GM19468 (cell line): ENCODE results near the gene PCDHGA6.
"Not testable (repeated sequence)": the region's sequence is repeated elsewhere in the genome, so short reads cannot be mapped to it uniquely, and the experiment has no call there.

ENCODE experiments used
- ATAC-seq: cut with Tn5 transposase; IDR thresholded peaks from one replicate; pipeline ENCODE4 v1.9.1; 2021; ENCODE audit warnings: mild to moderate bottlenecking, moderate library complexity, moderate number of reproducible peaks; ENCODE audit not compliant: unreplicated experiment; ENCODE audit errors: extremely low read depth

PCDHGA6 gene

DNA sequence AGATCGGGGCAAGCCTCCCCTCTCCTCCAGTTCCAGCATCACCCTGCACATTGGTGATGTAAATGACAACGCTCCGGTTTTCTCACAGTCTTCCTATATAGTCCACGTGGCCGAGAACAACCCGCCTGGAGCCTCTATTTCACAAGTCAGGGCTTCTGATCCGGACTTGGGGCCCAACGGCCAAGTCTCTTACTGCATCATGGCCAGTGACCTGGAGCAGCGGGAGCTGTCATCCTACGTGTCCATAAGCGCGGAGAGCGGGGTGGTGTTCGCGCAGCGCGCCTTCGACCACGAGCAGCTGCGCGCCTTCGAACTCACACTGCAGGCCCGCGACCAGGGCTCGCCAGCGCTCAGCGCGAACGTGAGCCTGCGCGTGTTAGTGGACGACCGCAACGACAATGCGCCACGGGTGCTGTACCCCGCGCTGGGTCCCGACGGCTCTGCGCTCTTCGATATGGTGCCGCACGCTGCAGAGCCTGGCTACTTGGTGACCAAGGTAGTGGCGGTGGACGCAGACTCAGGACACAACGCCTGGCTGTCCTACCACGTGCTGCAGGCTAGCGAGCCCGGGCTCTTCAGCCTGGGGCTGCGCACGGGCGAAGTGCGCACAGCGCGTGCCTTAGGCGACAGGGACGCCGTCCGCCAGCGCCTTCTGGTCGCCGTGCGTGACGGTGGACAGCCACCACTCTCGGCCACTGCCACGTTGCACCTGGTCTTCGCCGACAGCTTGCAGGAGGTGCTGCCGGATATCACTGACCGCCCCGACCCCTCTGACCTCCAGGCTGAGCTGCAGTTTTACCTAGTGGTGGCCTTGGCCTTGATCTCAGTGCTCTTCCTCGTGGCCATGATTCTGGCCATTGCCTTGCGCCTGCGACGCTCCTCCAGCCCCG, 15.7 kb downstream of the PCDHGA6 start:
- ATAC-seq, result no peak

- no peak for ATAC-seq
These were observed 18.9 kb downstream of the PCDHGA6 start, which contains the start of gene PCDHGA8 for GRCh38 chr5:141392429-141393198. Gene PCDHGA8 (plus strand): TSS chr5:141392633. CDS start chr5:141392814, 181 bp downstream.

GRCh38 chr5:141393267-141393666, 19.6 kb downstream of the PCDHGA6 start:
- ATAC-seq, result no peak

- not testable (repeated sequence) for ATAC-seq
These were observed 20.9 kb downstream of the PCDHGA6 start for GRCh38 chr5:141394401-141395187.

DNA sequence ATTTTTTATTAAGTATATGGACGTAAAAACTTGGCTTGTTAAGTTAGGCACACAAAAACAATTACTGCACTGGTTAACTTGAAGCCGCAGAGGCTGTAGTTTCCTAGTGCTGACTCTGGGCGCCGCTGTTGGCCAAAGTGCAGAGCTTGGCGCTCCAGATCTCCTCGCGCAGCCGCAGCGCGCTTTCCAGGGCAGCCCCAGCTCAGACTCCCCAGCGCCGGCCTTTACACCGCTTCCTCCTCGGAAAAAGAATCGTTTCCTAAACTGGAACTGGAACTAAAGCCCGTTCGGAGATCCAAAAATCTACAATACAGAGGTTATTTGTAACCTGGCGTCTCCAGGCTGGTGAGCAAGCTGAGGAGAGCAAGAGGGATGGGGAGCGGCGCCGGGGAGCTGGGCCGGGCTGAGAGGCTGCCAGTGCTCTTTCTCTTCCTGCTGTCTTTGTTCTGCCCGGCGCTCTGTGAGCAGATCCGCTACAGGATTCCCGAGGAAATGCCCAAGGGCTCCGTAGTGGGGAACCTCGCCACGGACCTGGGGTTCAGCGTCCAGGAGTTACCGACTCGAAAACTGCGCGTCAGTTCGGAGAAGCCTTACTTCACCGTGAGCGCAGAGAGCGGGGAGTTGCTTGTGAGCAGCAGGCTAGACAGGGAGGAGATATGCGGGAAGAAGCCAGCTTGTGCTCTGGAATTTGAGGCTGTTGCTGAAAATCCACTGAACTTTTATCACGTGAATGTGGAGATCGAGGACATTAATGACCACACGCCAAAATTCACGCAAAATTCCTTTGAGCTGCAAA, 24.3 kb downstream of the PCDHGA6 start, which contains the start of gene PCDHGB5:
Gene PCDHGB5, plus strand, starts transcription at position 192 of the 796 bp plus-strand sequence. Its CDS starts 181 bp downstream, at position 373.
- peak; percentile 70 for ATAC-seq

- ATAC-seq, result no peak
These were observed 24.9 kb downstream of the PCDHGA6 start for GRCh38 chr5:141398608-141399007.

GRCh38 chr5:141399555-141400258, 26.0 kb downstream of the PCDHGA6 start:
- ATAC-seq, result no peak

- ATAC-seq, result no peak
These were observed 29.0 kb downstream of the PCDHGA6 start, which contains the start of gene PCDHGA9 for GRCh38 chr5:141402553-141403243. Gene PCDHGA9 (plus strand): TSS chr5:141402778. CDS start chr5:141402953, 175 bp downstream.

- no peak for ATAC-seq
These were observed 29.7 kb downstream of the PCDHGA6 start for GRCh38 chr5:141403387-141403786.

GRCh38 chr5:141407790-141408505, 34.3 kb downstream of the PCDHGA6 start, which contains the start of gene PCDHGB6:
Gene PCDHGB6 (plus strand): TSS chr5:141408021. CDS start chr5:141408203, 182 bp downstream.
- ATAC-seq, result not testable (repeated sequence)

DNA sequence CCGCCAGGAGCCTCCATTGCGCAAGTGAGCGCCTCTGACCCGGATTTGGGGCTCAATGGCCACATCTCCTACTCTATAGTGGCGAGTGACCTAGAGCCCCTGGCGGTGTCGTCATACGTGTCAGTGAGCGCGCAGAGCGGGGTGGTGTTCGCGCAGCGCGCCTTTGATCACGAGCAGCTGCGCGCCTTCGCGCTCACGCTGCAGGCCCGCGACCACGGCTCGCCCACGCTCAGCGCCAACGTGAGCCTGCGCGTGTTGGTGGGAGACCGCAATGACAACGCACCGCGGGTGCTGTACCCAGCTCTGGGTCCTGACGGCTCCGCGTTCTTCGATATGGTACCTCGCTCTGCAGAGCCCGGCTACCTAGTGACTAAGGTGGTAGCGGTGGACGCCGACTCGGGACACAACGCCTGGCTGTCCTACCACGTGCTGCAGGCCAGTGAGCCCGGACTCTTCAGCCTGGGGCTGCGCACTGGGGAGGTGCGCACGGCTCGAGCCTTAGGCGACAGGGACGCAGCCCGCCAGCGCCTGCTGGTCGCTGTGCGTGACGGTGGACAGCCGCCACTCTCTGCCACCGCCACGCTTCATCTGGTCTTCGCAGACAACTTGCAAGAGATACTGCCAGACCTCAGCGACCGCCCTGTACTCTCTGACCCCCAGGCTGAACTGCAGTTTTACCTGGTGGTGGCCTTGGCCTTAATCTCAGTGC, 36.1 kb downstream of the PCDHGA6 start:
- ATAC-seq, result no peak

GRCh38 chr5:141411575-141411974, 37.9 kb downstream of the PCDHGA6 start:
- no peak for ATAC-seq

GRCh38 chr5:141412854-141413539, 39.3 kb downstream of the PCDHGA6 start, which contains the start of gene PCDHGA10:
Gene PCDHGA10 (plus strand): TSS chr5:141412987. CDS start chr5:141413176, 189 bp downstream.
- peak; percentile 53 for ATAC-seq

- ATAC-seq, result no peak
These were observed 39.9 kb downstream of the PCDHGA6 start for GRCh38 chr5:141413540-141414069.

DNA sequence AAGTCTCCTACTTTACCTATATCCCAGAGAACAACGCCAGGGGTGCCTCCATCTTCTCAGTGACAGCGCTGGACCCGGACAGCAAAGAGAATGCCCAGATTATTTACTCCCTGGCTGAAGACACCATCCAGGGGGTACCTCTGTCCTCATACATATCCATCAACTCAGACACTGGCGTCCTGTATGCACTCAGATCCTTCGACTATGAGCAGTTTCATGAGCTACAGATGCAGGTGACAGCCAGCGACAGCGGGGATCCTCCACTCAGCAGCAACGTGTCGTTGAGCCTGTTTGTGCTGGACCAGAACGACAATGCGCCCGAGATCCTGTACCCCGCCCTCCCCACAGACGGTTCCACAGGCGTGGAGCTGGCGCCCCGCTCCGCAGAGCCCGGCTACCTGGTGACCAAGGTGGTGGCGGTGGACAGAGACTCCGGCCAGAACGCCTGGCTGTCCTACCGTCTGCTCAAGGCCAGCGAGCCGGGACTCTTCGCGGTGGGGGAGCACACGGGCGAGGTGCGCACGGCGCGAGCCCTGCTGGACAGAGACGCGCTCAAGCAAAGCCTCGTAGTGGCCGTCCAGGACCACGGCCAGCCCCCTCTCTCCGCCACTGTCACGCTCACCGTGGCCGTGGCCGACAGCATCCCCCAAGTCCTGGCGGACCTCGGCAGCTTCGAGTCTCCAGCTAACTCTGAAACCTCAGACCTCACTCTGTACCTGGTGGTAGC, 41.0 kb downstream of the PCDHGA6 start:
- not testable (repeated sequence) for ATAC-seq
